Measurements from ENCODE around the gene ANKRD31.

DNA sequence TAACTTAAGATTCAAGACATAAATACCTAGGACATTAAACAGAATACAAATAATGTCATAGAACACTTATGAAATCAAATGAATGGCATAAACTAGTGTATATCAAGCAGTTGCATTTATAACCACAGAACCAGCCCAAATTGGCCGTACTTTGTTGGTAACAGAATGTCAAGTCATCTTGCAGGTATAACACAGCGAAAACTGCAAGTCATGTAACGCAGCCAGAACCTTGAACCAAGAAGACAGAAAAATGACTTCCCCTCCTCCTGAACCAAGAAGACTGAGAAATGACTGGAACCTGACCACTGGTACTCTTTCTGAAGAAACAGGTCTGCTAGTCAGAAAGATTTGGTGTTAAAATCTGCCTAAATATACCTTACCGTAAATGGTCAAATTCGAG, 38.9 kb downstream of the ANKRD31 start:
- TF ChIP-seq, protein P1, sequence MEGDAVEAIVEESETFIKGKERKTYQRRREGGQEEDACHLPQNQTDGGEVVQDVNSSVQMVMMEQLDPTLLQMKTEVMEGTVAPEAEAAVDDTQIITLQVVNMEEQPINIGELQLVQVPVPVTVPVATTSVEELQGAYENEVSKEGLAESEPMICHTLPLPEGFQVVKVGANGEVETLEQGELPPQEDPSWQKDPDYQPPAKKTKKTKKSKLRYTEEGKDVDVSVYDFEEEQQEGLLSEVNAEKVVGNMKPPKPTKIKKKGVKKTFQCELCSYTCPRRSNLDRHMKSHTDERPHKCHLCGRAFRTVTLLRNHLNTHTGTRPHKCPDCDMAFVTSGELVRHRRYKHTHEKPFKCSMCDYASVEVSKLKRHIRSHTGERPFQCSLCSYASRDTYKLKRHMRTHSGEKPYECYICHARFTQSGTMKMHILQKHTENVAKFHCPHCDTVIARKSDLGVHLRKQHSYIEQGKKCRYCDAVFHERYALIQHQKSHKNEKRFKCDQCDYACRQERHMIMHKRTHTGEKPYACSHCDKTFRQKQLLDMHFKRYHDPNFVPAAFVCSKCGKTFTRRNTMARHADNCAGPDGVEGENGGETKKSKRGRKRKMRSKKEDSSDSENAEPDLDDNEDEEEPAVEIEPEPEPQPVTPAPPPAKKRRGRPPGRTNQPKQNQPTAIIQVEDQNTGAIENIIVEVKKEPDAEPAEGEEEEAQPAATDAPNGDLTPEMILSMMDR (IDR thresholded peaks at IDR 0.05 in 2 of 3, conservative IDR thresholded peaks at IDR 0.05 in 1 of 3; ENCODE audit: borderline replicate concordance in 1 of 3, insufficient read depth in 1 of 3, low read depth in 2 of 3, low read length in 2 of 3): no peak
- TF ChIP-seq FOSL1 (IDR thresholded peaks at IDR 0.05; ENCODE audit: low read depth): no peak
- no peak for TF ChIP-seq TCF7L2 (IDR thresholded peaks at IDR 0.05; ENCODE audit: borderline replicate concordance, extremely low read depth, insufficient read depth, insufficient read length)
- TF ChIP-seq, protein P2, sequence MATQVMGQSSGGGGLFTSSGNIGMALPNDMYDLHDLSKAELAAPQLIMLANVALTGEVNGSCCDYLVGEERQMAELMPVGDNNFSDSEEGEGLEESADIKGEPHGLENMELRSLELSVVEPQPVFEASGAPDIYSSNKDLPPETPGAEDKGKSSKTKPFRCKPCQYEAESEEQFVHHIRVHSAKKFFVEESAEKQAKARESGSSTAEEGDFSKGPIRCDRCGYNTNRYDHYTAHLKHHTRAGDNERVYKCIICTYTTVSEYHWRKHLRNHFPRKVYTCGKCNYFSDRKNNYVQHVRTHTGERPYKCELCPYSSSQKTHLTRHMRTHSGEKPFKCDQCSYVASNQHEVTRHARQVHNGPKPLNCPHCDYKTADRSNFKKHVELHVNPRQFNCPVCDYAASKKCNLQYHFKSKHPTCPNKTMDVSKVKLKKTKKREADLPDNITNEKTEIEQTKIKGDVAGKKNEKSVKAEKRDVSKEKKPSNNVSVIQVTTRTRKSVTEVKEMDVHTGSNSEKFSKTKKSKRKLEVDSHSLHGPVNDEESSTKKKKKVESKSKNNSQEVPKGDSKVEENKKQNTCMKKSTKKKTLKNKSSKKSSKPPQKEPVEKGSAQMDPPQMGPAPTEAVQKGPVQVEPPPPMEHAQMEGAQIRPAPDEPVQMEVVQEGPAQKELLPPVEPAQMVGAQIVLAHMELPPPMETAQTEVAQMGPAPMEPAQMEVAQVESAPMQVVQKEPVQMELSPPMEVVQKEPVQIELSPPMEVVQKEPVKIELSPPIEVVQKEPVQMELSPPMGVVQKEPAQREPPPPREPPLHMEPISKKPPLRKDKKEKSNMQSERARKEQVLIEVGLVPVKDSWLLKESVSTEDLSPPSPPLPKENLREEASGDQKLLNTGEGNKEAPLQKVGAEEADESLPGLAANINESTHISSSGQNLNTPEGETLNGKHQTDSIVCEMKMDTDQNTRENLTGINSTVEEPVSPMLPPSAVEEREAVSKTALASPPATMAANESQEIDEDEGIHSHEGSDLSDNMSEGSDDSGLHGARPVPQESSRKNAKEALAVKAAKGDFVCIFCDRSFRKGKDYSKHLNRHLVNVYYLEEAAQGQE (IDR thresholded peaks at IDR 0.05; ENCODE audit: low read depth): no peak
- no peak for TF ChIP-seq YY1 (IDR thresholded peaks at IDR 0.05; ENCODE audit: extremely low read depth, insufficient replicate concordance, low read depth, low read length)
- TF ChIP-seq, protein P3, sequence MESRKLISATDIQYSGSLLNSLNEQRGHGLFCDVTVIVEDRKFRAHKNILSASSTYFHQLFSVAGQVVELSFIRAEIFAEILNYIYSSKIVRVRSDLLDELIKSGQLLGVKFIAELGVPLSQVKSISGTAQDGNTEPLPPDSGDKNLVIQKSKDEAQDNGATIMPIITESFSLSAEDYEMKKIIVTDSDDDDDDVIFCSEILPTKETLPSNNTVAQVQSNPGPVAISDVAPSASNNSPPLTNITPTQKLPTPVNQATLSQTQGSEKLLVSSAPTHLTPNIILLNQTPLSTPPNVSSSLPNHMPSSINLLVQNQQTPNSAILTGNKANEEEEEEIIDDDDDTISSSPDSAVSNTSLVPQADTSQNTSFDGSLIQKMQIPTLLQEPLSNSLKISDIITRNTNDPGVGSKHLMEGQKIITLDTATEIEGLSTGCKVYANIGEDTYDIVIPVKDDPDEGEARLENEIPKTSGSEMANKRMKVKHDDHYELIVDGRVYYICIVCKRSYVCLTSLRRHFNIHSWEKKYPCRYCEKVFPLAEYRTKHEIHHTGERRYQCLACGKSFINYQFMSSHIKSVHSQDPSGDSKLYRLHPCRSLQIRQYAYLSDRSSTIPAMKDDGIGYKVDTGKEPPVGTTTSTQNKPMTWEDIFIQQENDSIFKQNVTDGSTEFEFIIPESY (IDR thresholded peaks at IDR 0.05; ENCODE audit: extremely low read depth, insufficient replicate concordance, low read length): no peak
- TF ChIP-seq CBX3 (IDR thresholded peaks at IDR 0.05; ENCODE audit: low read depth): no peak
- TF ChIP-seq POLR2AphosphoS5 (IDR thresholded peaks at IDR 0.05; ENCODE audit: low read depth, low read length): no peak
- TF ChIP-seq POLR2A (IDR thresholded peaks at IDR 0.05; ENCODE audit: borderline replicate concordance, extremely low read depth, insufficient read depth, insufficient read length): no peak
- TF ChIP-seq ZNF274 (IDR thresholded peaks at IDR 0.05; ENCODE audit: low read depth, low read length): no peak
- TF ChIP-seq EZH2 (IDR thresholded peaks at IDR 0.05): no peak
- TF ChIP-seq, protein P4, sequence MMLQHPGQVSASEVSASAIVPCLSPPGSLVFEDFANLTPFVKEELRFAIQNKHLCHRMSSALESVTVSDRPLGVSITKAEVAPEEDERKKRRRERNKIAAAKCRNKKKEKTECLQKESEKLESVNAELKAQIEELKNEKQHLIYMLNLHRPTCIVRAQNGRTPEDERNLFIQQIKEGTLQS (IDR thresholded peaks at IDR 0.05): no peak
- no peak for TF ChIP-seq CEBPB (IDR thresholded peaks at IDR 0.05; ENCODE audit: low read depth)

Measured in HCT116 (cell line).